ENCODE measurements around the gene TMEM245.

DNA sequence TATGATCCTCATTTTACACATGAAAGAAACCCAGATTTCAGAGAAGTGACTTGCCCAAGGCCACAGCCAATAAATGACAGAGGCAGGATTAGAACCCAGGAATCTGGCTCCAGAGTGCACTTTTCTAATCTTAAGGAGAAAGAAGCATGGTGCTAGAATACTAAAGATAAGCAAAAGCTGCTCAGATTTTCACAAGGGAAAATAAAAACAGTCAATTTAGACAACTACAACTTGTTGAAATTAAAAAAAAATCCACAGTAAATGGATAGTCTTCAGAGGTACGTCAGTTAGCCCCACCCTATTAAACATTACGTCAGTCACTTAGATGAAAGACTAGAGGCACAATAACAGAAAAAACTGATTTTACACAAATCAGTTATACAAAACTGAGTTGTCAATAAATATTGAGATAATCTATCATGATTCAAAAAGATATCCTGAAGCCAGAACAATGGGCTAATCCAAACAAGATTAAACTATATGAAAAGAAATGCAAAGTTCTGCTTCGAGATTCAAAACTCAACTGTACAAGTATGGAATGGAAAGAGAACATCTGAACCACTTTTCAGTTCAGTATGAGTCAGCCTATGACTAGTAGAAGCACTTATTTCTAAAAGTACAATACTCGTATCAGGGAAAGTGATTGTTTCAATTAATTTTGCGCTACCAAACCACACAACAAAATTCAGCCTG, 9.3 kb downstream of the TMEM245 start:
- TF ChIP-seq, protein P1, sequence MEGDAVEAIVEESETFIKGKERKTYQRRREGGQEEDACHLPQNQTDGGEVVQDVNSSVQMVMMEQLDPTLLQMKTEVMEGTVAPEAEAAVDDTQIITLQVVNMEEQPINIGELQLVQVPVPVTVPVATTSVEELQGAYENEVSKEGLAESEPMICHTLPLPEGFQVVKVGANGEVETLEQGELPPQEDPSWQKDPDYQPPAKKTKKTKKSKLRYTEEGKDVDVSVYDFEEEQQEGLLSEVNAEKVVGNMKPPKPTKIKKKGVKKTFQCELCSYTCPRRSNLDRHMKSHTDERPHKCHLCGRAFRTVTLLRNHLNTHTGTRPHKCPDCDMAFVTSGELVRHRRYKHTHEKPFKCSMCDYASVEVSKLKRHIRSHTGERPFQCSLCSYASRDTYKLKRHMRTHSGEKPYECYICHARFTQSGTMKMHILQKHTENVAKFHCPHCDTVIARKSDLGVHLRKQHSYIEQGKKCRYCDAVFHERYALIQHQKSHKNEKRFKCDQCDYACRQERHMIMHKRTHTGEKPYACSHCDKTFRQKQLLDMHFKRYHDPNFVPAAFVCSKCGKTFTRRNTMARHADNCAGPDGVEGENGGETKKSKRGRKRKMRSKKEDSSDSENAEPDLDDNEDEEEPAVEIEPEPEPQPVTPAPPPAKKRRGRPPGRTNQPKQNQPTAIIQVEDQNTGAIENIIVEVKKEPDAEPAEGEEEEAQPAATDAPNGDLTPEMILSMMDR (IDR thresholded peaks at IDR 0.05; ENCODE audit: low read depth, low read length, poor library complexity, severe bottlenecking), result no peak
- TF ChIP-seq EZH2phosphoT487 (IDR thresholded peaks at IDR 0.05; ENCODE audit: borderline replicate concordance, low read length), result no peak

All from DOHH2 (cell line).